ENCODE measurements around the gene SLC40A1.

Gene SLC40A1

GRCh38 chr2:189580658-189581353 lies at the start of gene SLC40A1:
Gene SLC40A1 (minus strand): TSS chr2:189580786. CDS start chr2:189580460, 326 bp downstream.
- no peak for TF ChIP-seq CTCF (IDR thresholded peaks at IDR 0.05; ENCODE audit: extremely low read depth, missing control alignments)
- DNase-seq (ENCODE audit: low spot score) = peak; percentile 56

GRCh38 chr2:189629531-189630453 lies 49.2 kb upstream of the SLC40A1 start:
- TF ChIP-seq CTCF (IDR thresholded peaks at IDR 0.05; ENCODE audit: extremely low read depth, missing control alignments) = no peak
- no peak for DNase-seq (ENCODE audit: low spot score)

GRCh38 chr2:189628817-189629530 lies 48.4 kb upstream of the SLC40A1 start:
- no peak for TF ChIP-seq CTCF (IDR thresholded peaks at IDR 0.05; ENCODE audit: extremely low read depth, missing control alignments)
- no peak for DNase-seq (ENCODE audit: low spot score)

- TF ChIP-seq CTCF (IDR thresholded peaks at IDR 0.05; ENCODE audit: extremely low read depth, missing control alignments) = no peak
- DNase-seq (ENCODE audit: low spot score) = no peak
These were observed 47.2 kb upstream of the SLC40A1 start for GRCh38 chr2:189627789-189628188.

- no peak for TF ChIP-seq CTCF (IDR thresholded peaks at IDR 0.05; ENCODE audit: extremely low read depth, missing control alignments)
- DNase-seq (ENCODE audit: low spot score) = no peak
These were observed 45.0 kb upstream of the SLC40A1 start for GRCh38 chr2:189625636-189626035.

- TF ChIP-seq CTCF (IDR thresholded peaks at IDR 0.05; ENCODE audit: extremely low read depth, missing control alignments) = no peak
- DNase-seq (ENCODE audit: low spot score) = no peak
These were observed 44.2 kb upstream of the SLC40A1 start for GRCh38 chr2:189624648-189625355.

All from GM20000 (cell line).